Fibroblast of the aortic adventitia (primary cell): Measurements from ENCODE around the gene SORBS2. TPM values are rescaled to one million over a fixed set of nuclear protein-coding genes. Genes with fewer than 3 reads are reported as not detected.

Source experiments
- DNase-seq: peaks from one replicate; pipeline ENCODE4 v3.0.0-alpha.2; 2010; ENCODE audit warnings: low read depth
- H3K4me3 ChIP-seq: 2 replicates; pipeline ENCODE4 v1.5.1; 2011; ENCODE audit warnings: low read depth, mild to moderate bottlenecking, control low read depth, low read length, moderate library complexity
- CTCF ChIP-seq: IDR thresholded peaks from 2 replicates; pipeline ENCODE4 v1.5.1; 2011; ENCODE audit warnings: mild to moderate bottlenecking, low read length, control low read depth, inconsistent platforms; ENCODE audit not compliant: insufficient read depth
- total RNA-seq: library from RNA; depleted of rRNA; stranded (reverse); fragments of >200 nt; gene quantifications from 2 replicates; pipeline ENCODE4 v1.2.3, GENCODE V29; 2012; ENCODE audit warnings: low replicate concordance

The SORBS2 gene
- total RNA-seq, 1 donor = 2.8 TPM

GRCh38 chr4:185743722-185744487 lies 68.1 kb downstream of the SORBS2 start:
- TF ChIP-seq CTCF = no peak
- no peak overlapping the region for H3K4me3 ChIP-seq
- DNase-seq = no peak

GRCh38 chr4:185742766-185743165 lies 69.2 kb downstream of the SORBS2 start:
- no peak for DNase-seq
- no peak overlapping the region for H3K4me3 ChIP-seq
- no peak for TF ChIP-seq CTCF

- DNase-seq = no peak
- H3K4me3 ChIP-seq = no peak overlapping the region
Observed at GRCh38 chr4:185741795-185742194, 70.2 kb downstream of the SORBS2 start.

GRCh38 chr4:185740471-185740873 lies 71.5 kb downstream of the SORBS2 start:
- no peak overlapping the region for H3K4me3 ChIP-seq
- TF ChIP-seq CTCF = no peak
- no peak for DNase-seq

More at GRCh38 chr4:185741795-185742194, 70.2 kb downstream of the SORBS2 start:
- TF ChIP-seq CTCF = no peak

- no peak overlapping the region for H3K4me3 ChIP-seq
- TF ChIP-seq CTCF = no peak
- no peak for DNase-seq
Observed at GRCh38 chr4:185738820-185739219, 73.2 kb downstream of the SORBS2 start.

- H3K4me3 ChIP-seq = peak overlapping the region; percentile 28
- DNase-seq = peak; percentile 98
- no peak for TF ChIP-seq CTCF
Observed at GRCh38 chr4:185738038-185738552, 73.9 kb downstream of the SORBS2 start.
